Measurements from ENCODE around the gene PTS. TPM values are rescaled to one million over a fixed set of nuclear protein-coding genes. Genes with fewer than 3 reads are reported as not detected.
"Not testable (repeated sequence)": the region's sequence is repeated elsewhere in the genome, so short reads cannot be mapped to it uniquely, and the experiment has no call there.

Gene PTS
- 10 to 100 TPM; 31.2 to 32.9 TPM for total RNA-seq

- ChIA-PET POLR2A (no interaction called here), CTCF (interaction anchor here (0.7 to 2.0 kb wide), 2 partner anchors 54 to 63 kb away, joined by 4 to 16 read pairs; no protein-coding TSS in a partner anchor)
These were observed at the start of gene PTS for GRCh38 chr11:112226062-112226830. Gene PTS (plus strand): TSS chr11:112226428. CDS start chr11:112226444, 16 bp downstream.

- CTCF ChIA-PET = interaction anchor here (0.6 kb wide), 1 partner anchor 64 kb away, joined by 3 read pairs; no protein-coding TSS in a partner anchor
- POLR2A ChIA-PET = no interaction called here
These were observed 48.6 kb upstream of the PTS start for GRCh38 chr11:112177589-112177988.

GRCh38 chr11:112178428-112178827 is 47.8 kb upstream of the PTS start:
- POLR2A ChIA-PET = no interaction called here
- CTCF ChIA-PET = no interaction called here

- CTCF ChIA-PET = no interaction called here
- POLR2A ChIA-PET = no interaction called here
These were observed 47.3 kb upstream of the PTS start for GRCh38 chr11:112178936-112179335.

- POLR2A ChIA-PET = no interaction called here
- CTCF ChIA-PET = no interaction called here
These were observed 46.6 kb upstream of the PTS start for GRCh38 chr11:112179601-112180000.

GRCh38 chr11:112182867-112183266 is 43.4 kb upstream of the PTS start:
- CTCF ChIA-PET = no interaction called here
- POLR2A ChIA-PET = no interaction called here

GRCh38 chr11:112185883-112186282 is 40.3 kb upstream of the PTS start:
- ChIA-PET CTCF (no interaction called here), POLR2A (no interaction called here)

GRCh38 chr11:112186304-112186703 is 39.9 kb upstream of the PTS start:
- ChIA-PET POLR2A (no interaction called here), CTCF (no interaction called here)

GRCh38 chr11:112195113-112195512 is 31.1 kb upstream of the PTS start:
- CTCF ChIA-PET, POLR2A ChIA-PET: not testable (repeated sequence)

GRCh38 chr11:112195951-112196351 is 30.3 kb upstream of the PTS start:
- CTCF ChIA-PET = no interaction called here
- POLR2A ChIA-PET = no interaction called here

GRCh38 chr11:112196519-112197087 is 29.6 kb upstream of the PTS start:
- ChIA-PET CTCF (no interaction called here), POLR2A (no interaction called here)

GRCh38 chr11:112199101-112199500 is 27.1 kb upstream of the PTS start:
- CTCF ChIA-PET, POLR2A ChIA-PET: not testable (repeated sequence)

- POLR2A ChIA-PET = no interaction called here
- CTCF ChIA-PET = interaction anchor here (0.9 kb wide), 1 partner anchor 80 kb away, joined by 8 read pairs; no protein-coding TSS in a partner anchor
These were observed 26.0 kb upstream of the PTS start for GRCh38 chr11:112200252-112200651.

- ChIA-PET POLR2A (no interaction called here), CTCF (no interaction called here)
These were observed 20.2 kb upstream of the PTS start for GRCh38 chr11:112206071-112206470.

GRCh38 chr11:112210890-112211289 is 15.3 kb upstream of the PTS start:
- ChIA-PET CTCF (no interaction called here), POLR2A (no interaction called here)

GRCh38 chr11:112211536-112211935 is 14.7 kb upstream of the PTS start:
- ChIA-PET CTCF (no interaction called here), POLR2A (no interaction called here)

- POLR2A ChIA-PET = no interaction called here
- CTCF ChIA-PET = no interaction called here
These were observed 13.9 kb upstream of the PTS start for GRCh38 chr11:112212290-112212689.

GRCh38 chr11:112212710-112213109 is 13.5 kb upstream of the PTS start:
- ChIA-PET POLR2A (no interaction called here), CTCF (no interaction called here)

- ChIA-PET POLR2A (no interaction called here), CTCF (interaction anchor here (1.1 to 2.0 kb wide), 2 partner anchors 66 to 374 kb away, joined by 3 to 8 read pairs; no protein-coding TSS in a partner anchor)
These were observed 12.5 kb upstream of the PTS start for GRCh38 chr11:112213753-112214152.

GRCh38 chr11:112215621-112216020 is 10.6 kb upstream of the PTS start:
- CTCF ChIA-PET = interaction anchor here (0.5 to 0.8 kb wide), 2 partner anchors 64 to 882 kb away, joined by 3 to 4 read pairs; no protein-coding TSS in a partner anchor
- POLR2A ChIA-PET = no interaction called here

GRCh38 chr11:112216561-112217105 is 9.6 kb upstream of the PTS start:
- CTCF ChIA-PET = interaction anchor here (8.8 kb wide), 1 partner anchor 65 kb away, joined by 96 read pairs; no protein-coding TSS in a partner anchor
- POLR2A ChIA-PET = no interaction called here

All from activated CD8-positive, alpha-beta memory T cell treated with anti-CD3 and anti-CD28 coated beads for 36 hours (primary cell).